Measurements from ENCODE around the gene REXO1.
"Not testable (repeated sequence)": the region's sequence is repeated elsewhere in the genome, so short reads cannot be mapped to it uniquely, and the experiment has no call there.

Gene REXO1

DNA sequence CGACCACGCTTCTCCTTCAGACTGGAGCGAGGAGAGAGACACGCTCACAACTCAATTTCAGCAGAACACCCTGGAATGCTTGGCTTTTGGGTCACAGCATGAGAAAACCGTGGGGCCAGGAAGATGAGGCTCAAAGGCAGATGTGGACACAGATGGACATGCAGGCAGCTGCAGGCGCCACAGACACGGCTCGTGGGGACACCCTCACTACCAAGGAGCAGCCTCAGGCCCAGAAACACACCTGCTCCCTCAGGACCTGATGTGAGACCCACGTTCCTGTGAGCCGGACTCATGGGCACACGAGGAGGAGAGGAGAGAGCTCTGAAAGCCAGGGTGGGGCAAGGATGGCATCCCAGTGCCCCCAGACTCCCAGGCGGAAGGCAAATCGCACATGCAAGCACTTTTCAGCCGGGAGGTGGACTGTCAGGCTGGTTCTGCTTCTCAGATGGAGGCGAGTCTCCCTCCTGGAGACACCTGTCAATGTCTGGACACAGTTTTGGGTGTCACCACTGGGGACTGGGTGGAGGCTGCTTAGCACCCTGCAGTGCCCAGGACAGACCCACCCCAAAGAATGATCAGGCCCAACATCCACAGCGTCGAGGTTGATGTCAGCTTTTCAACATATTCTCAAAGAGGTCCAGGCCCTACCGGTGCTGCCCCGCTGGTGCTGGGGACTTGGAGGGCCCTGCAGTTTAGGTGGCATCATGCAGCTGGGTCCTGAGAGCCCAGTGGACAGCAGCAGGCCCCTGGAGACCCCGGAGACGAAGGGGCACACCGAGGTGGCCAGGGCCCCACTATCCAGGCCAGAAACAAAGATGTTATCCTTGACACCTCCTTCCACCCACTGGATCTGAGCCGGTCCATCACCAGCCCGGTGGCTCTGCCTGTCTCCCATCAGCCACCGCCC, 34.8 kb upstream of the REXO1 start:
- no peak overlapping the region for H3K4me3 ChIP-seq (ENCODE audit: low read depth, low read length)
- H3K9ac ChIP-seq (ENCODE audit: low read depth, low read length) = no peak overlapping the region
- no peaks in the 10 kb centered on the region for H3K27me3 ChIP-seq (ENCODE audit: control insufficient read depth, insufficient read depth, low read length)
- H3K36me3 ChIP-seq (ENCODE audit: control insufficient read depth, insufficient read depth, low read length) = peaks cover 3% of the 10 kb centered on the region
- peaks cover 13% of the 10 kb centered on the region for H3K4me1 ChIP-seq (ENCODE audit: control insufficient read depth, insufficient read depth, low read length)
- H3K9me3 ChIP-seq (ENCODE audit: control insufficient read depth, insufficient read depth, low read length) = no peaks in the 10 kb centered on the region

DNA sequence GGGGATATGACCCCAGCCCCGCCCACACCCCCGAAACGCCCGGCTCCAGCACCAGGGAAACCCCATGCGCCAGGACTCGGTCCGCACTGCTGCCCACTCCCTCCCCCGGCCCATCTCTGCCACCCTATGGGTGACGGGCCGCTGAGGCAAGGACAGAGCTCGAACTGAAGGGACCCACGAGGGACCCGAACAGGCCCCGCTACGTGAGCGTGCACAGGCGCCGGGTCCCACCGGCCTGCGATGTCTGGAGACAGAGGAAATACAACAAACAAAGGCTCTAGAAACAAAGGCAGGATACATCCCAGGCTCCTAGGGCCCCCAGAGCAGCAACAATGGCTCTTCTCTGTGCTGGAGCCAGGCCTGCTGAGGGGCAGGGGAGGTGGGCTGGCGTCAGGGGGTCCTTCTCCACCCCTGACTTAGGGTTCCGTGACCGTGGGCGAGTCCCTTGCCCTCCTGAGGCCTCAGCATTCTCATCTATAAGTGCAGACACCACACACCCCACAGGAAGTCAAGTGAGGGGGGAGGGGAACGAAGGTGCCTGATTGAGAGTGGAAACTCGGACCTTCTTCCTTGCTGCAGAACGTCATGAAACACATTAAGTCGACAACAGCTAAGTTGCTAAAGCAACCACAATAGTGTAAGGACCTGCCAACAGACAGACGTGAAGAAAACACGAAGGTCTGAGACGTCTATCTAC, 34.0 kb upstream of the REXO1 start:
- Histone ChIP-seq H3K9ac (ENCODE audit: low read depth, low read length) (no peak overlapping the region), H3K9me3 (ENCODE audit: control insufficient read depth, insufficient read depth, low read length) (no peaks in the 10 kb centered on the region), H3K4me1 (ENCODE audit: control insufficient read depth, insufficient read depth, low read length) (peaks cover 13% of the 10 kb centered on the region), H3K27me3 (ENCODE audit: control insufficient read depth, insufficient read depth, low read length) (no peaks in the 10 kb centered on the region), H3K36me3 (ENCODE audit: control insufficient read depth, insufficient read depth, low read length) (peaks cover 3% of the 10 kb centered on the region), H3K4me3 (ENCODE audit: low read depth, low read length) (no peak overlapping the region)

DNA sequence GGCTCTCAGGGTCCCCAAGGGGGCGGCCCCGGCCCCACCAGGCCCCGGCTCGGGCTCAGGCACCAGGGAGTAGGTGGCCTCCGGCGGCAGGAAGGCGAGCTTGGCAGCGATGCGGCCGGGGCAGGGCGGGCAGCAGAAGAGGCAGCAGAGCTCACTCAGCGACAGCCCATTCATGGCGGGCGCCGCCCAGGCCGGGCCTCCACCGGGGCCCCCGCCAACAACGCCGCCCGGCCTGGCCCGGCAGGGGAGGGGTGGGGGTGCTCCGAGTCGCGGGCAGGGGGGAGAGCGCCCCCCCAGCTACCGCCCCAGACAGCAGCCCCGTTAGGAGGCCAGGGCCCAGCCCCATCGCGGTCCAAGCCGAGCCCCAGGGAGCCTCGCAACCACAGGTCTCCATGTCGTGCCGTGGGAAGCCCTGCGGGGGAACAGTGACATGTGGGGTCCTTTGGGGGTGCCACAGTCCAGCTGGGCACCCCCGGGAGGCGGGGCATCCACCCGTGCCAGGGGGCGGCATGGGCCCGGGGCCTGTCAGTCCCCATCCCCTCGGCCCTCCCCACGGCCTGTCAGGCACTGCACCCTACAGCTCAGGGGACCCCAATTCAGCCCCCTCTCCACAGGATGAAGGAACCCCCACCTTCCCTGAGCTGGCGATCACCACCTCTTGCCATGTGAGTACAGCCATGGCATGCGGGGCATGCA, 33.3 kb upstream of the REXO1 start:
- H3K36me3 ChIP-seq (ENCODE audit: control insufficient read depth, insufficient read depth, low read length); H3K27me3 ChIP-seq (ENCODE audit: control insufficient read depth, insufficient read depth, low read length); H3K9me3 ChIP-seq (ENCODE audit: control insufficient read depth, insufficient read depth, low read length); H3K4me3 ChIP-seq (ENCODE audit: low read depth, low read length); H3K9ac ChIP-seq (ENCODE audit: low read depth, low read length): not testable (repeated sequence)
- H3K4me1 ChIP-seq (ENCODE audit: control insufficient read depth, insufficient read depth, low read length) = peaks cover 13% of the 10 kb centered on the region

DNA sequence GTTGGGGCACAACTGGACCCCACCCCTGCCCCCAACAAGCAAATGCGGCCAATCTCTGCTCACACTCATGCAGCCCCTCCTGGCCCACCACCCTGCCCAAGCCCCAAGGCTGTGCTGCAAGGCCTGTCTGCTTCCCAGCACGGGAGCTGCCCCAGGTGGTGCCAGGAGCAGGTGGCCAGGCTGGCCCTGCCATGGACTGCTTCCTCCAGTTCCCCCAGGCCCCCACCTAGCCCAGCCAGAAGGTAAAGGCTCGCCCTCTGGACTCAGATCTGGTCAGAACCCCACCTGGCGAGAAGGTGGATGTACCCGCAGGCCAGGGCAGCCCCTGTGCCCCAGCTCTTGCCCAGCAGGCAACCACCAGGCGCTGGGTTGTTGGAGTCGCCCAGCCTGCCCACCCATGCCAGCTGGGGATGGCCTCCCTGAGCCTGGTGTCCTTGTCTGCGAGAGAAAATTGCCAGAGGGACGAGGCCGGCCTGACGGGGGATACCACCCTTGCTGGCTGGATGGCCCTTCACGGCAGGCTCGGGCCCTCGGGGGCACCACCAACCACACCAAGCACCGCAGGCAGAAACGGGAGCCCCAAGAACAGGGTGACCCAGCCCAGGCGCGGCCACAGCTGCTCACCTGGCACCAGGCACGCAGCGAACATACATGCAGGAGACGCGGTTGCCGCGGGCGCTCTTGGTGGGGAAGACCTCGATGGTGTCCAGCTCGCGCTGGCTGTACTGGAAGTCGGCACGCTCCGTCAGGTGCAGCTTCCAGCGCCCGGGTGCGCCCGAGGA, 32.5 kb upstream of the REXO1 start:
- peaks cover 13% of the 10 kb centered on the region for H3K4me1 ChIP-seq (ENCODE audit: control insufficient read depth, insufficient read depth, low read length)
- H3K4me3 ChIP-seq (ENCODE audit: low read depth, low read length) = no peak overlapping the region
- no peak overlapping the region for H3K9ac ChIP-seq (ENCODE audit: low read depth, low read length)
- no peaks in the 10 kb centered on the region for H3K27me3 ChIP-seq (ENCODE audit: control insufficient read depth, insufficient read depth, low read length)
- H3K36me3 ChIP-seq (ENCODE audit: control insufficient read depth, insufficient read depth, low read length) = peaks cover 3% of the 10 kb centered on the region
- H3K9me3 ChIP-seq (ENCODE audit: control insufficient read depth, insufficient read depth, low read length) = no peaks in the 10 kb centered on the region

DNA sequence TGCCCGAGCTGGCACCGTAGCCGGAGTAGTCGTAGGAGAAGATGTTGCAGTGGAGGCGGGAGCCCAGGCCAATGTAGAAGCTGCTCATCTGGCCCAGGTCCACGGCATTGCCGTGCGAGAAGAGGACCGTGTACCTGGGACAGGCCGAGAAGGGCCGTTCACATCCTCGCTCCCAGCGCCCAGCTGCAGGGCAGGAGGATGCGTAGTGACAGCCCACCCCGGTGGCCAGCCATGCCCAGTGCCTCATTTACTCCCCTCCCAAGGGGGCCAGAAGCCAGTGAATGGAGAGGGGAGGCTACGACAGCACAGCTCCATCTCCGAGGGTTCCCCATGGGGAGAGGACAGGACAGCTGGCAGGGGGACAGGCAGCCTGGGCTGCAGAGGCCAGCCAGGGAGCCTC, 31.7 kb upstream of the REXO1 start:
- not testable (repeated sequence) for H3K4me3 ChIP-seq (ENCODE audit: low read depth, low read length); H3K9me3 ChIP-seq (ENCODE audit: control insufficient read depth, insufficient read depth, low read length); H3K36me3 ChIP-seq (ENCODE audit: control insufficient read depth, insufficient read depth, low read length); H3K9ac ChIP-seq (ENCODE audit: low read depth, low read length); H3K27me3 ChIP-seq (ENCODE audit: control insufficient read depth, insufficient read depth, low read length)
- H3K4me1 ChIP-seq (ENCODE audit: control insufficient read depth, insufficient read depth, low read length) = peaks cover 13% of the 10 kb centered on the region

DNA sequence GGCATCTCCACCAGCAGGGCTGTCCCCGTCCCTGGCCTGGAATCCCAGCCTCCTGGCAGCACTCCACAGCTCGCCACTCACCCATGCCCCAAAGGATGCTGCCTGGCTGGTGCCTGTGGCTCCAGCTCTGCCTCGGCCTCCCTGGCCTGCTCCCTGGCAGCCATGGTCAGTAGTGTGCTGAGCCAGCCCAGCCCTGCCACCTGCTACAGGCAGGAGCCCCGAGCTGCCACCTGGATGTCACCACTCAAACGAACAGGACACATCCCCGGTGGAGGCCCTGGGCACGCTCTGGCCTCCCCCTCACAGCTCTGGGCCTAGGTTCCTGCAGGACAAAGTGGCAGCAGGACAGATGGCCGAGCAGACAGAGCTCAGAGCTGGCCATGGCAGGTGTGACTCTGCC, 30.3 kb upstream of the REXO1 start:
- not testable (repeated sequence) for H3K36me3 ChIP-seq (ENCODE audit: control insufficient read depth, insufficient read depth, low read length); H3K27me3 ChIP-seq (ENCODE audit: control insufficient read depth, insufficient read depth, low read length); H3K9ac ChIP-seq (ENCODE audit: low read depth, low read length); H3K9me3 ChIP-seq (ENCODE audit: control insufficient read depth, insufficient read depth, low read length); H3K4me1 ChIP-seq (ENCODE audit: control insufficient read depth, insufficient read depth, low read length); H3K4me3 ChIP-seq (ENCODE audit: low read depth, low read length)

DNA sequence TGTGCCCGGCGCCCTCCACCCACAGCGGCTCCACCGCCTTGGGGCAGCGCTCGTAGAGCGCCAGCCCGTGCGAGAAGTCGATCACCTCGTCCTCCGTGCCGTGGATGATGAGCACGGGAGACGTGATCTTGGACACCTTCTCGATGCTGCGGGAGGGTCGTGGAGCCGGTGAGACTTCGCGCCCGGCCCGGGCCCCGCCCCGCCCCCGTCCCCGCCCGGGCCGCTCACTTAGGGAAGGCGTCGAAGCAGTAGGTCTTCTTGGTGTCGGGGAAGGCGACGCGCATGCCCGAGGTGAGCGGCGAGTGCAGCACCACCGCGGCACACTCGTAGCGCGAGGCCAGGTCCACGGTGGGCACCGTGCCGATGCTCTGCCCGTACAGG, 29.0 kb upstream of the REXO1 start:
- peak overlapping the region; percentile 26 for H3K4me3 ChIP-seq (ENCODE audit: low read depth, low read length)
- H3K4me1 ChIP-seq (ENCODE audit: control insufficient read depth, insufficient read depth, low read length) = not testable (repeated sequence)

DNA sequence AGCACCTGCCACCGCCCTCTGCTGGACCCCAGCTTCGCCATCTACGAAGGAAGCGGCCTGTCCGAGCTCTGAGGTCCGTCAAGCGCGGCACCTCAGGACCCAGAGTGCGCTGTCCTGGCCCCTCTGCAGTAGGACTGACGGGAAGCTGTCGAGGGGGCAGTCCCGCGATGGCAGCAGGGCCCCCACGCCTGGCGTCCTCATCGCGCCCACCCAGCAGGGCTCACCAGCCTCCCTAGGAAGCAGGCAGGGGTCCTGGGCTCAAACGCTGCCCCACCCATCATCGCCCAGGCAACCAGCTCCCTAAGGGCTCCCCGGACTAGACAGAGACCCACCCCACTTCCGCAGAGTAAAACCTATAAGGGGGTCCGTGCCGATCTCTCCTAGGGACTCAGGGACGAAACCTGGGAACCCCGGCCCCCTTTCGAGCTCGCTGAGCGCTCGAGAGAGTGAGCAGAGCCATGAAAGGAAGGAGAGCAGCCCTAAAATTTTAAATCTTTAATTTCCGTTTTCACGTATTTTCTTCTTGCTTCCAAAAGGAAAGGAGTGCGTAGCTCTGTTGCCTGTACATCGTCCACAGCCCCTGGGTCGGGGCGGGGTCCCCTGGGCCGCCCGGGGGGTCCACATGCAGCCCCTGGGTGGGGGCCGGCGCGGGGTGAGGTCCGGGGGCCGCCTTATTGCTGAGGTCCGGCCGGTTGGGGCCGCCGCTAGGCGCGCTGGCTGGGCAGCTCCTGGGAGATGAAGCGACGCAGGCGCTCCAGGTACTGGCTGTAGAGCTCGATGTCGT, 28.4 kb upstream of the REXO1 start:
- not testable (repeated sequence) for H3K9me3 ChIP-seq (ENCODE audit: control insufficient read depth, insufficient read depth, low read length); H3K4me1 ChIP-seq (ENCODE audit: control insufficient read depth, insufficient read depth, low read length); H3K27me3 ChIP-seq (ENCODE audit: control insufficient read depth, insufficient read depth, low read length); H3K36me3 ChIP-seq (ENCODE audit: control insufficient read depth, insufficient read depth, low read length)
- peak overlapping the region; percentile 76 for H3K9ac ChIP-seq (ENCODE audit: low read depth, low read length)
- H3K4me3 ChIP-seq (ENCODE audit: low read depth, low read length) = peak overlapping the region; percentile 89

More for the DNA sequence above, 29.0 kb upstream of the REXO1 start:
- not testable (repeated sequence) for H3K9me3 ChIP-seq (ENCODE audit: control insufficient read depth, insufficient read depth, low read length); H3K36me3 ChIP-seq (ENCODE audit: control insufficient read depth, insufficient read depth, low read length); H3K27me3 ChIP-seq (ENCODE audit: control insufficient read depth, insufficient read depth, low read length); H3K9ac ChIP-seq (ENCODE audit: low read depth, low read length)

DNA sequence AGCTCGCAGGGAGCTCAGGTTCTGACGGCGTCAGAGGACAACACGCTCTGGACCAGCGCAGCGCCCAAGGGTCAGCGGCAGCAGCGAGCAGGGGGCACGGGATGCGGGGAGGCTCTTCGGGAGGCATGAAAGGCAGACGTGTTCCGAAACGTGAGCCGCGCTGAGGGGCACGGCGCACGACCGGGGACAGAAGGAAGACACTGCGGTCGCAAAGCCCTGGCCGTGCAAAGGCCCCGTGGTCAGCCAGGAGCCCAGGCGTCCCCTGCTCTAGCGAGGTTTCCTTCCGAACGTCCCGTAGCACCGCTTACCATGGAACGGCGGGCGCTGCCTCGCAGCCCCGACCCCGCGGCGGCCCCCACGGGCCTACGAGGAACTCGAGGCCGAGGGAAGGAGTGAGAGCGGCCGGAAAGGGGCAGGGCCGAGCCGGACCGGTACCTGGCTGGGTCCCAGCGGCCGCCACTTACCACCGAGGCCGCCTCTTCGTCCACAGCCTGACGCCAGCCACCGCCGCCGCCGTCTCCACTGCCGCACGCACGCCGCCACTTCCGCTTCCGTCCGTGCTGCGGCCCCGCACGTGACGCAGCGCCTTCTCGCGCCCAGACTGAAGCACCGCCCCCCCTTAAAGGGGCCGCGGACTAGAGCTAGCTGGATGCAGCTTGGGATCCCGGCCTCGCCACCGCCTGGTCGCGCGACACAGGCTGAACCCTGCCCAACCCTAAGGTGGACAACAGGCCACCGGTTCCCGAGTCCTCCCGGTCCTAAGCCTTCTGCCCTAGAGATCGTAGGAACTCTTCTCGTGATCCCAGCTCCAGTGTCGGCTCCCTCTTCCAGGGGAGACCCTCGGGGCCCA, 27.6 kb upstream of the REXO1 start:
- peak overlapping the region; percentile 89 for H3K4me3 ChIP-seq (ENCODE audit: low read depth, low read length)
- H3K9ac ChIP-seq (ENCODE audit: low read depth, low read length) = peak overlapping the region; percentile 97
- no peaks in the 10 kb centered on the region for H3K27me3 ChIP-seq (ENCODE audit: control insufficient read depth, insufficient read depth, low read length)
- H3K4me1 ChIP-seq (ENCODE audit: control insufficient read depth, insufficient read depth, low read length) = no peaks in the 10 kb centered on the region
- H3K36me3 ChIP-seq (ENCODE audit: control insufficient read depth, insufficient read depth, low read length) = peaks cover 7% of the 10 kb centered on the region
- H3K9me3 ChIP-seq (ENCODE audit: control insufficient read depth, insufficient read depth, low read length) = no peaks in the 10 kb centered on the region

DNA sequence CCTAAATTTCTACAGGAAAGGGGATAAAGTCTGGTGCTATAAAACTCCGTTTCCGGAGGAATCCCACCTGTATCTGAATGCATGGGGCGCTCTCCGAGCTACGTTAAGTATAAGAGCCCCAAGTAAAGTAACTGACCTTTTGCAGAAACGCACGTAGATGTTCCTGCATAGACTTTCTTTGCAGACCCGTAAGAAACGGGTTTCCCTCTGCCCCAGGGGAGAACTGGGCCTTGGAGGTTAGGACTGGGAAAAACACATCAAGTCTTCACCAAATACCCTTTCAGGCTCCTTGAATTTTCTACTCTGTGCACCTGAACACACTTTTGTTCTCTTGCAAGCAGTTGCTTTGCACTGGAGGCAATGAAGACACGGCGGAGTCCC, 27.0 kb upstream of the REXO1 start:
- peak overlapping the region; percentile 89 for H3K4me3 ChIP-seq (ENCODE audit: low read depth, low read length)
- not testable (repeated sequence) for H3K4me1 ChIP-seq (ENCODE audit: control insufficient read depth, insufficient read depth, low read length)

More for the DNA sequence above, 27.0 kb upstream of the REXO1 start:
- H3K9ac ChIP-seq (ENCODE audit: low read depth, low read length) = peak overlapping the region; percentile 97
- not testable (repeated sequence) for H3K27me3 ChIP-seq (ENCODE audit: control insufficient read depth, insufficient read depth, low read length); H3K36me3 ChIP-seq (ENCODE audit: control insufficient read depth, insufficient read depth, low read length); H3K9me3 ChIP-seq (ENCODE audit: control insufficient read depth, insufficient read depth, low read length)
